ENCODE data around the gene LRRC15.

DNA sequence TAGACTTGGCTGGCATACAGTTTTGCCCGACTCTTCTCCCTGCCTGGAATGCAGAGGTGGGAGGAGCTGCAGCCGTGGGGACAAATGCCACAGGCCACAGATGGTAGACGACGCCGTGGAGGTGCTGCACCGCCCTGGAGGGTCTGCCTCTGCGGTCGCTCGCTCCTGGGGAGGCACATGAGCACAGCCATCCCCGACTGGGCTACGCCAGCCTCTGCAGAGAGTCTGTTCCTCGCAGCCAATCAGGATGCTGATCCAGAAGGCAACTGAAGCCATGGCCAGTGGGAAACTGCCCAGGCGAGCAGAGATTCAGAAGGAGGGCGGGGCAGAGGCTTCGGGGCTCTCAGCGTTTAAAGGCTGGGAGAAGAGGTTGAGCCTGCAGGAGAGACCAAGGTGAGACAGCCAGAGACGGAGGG, 11.9 kb upstream of the LRRC15 start:
- TF ChIP-seq CTCF (conservative IDR thresholded peaks at IDR 0.05 in 1 of 2, IDR thresholded peaks at IDR 0.05 in 1 of 2; ENCODE audit: extremely low read depth in 1 of 2, insufficient read depth in 1 of 2, low read depth in 1 of 2, low read length in 2 of 2), result no peak
- TF ChIP-seq EZH2 (IDR thresholded peaks at IDR 0.05; ENCODE audit: borderline replicate concordance, low read length), result no peak
